Medulla oblongata (tissue), 1 donor: ENCODE results near the gene TRIO.

Source experiments
- DNase-seq: peaks from one replicate; pipeline ENCODE4 v3.0.0-alpha.2; 2015; ENCODE audit errors: extremely low spot score

The TRIO gene

GRCh38 chr5:14452685-14453454, 309.7 kb downstream of the TRIO start:
- DNase-seq = no peak

GRCh38 chr5:14453481-14453880, 310.3 kb downstream of the TRIO start:
- DNase-seq = no peak

- DNase-seq = no peak
Observed at GRCh38 chr5:14455814-14456321, 312.7 kb downstream of the TRIO start.

- DNase-seq = no peak
Observed at GRCh38 chr5:14457476-14457875, 314.3 kb downstream of the TRIO start.

- DNase-seq = no peak
Observed at GRCh38 chr5:14458414-14458813, 315.3 kb downstream of the TRIO start.

GRCh38 chr5:14460844-14461398, 317.8 kb downstream of the TRIO start:
- DNase-seq = no peak

- DNase-seq = no peak
Observed at GRCh38 chr5:14462681-14463080, 319.5 kb downstream of the TRIO start.

GRCh38 chr5:14463629-14464028, 320.5 kb downstream of the TRIO start:
- DNase-seq = no peak

- DNase-seq = no peak
Observed at GRCh38 chr5:14464096-14464495, 321.0 kb downstream of the TRIO start.

- no peak for DNase-seq
Observed at GRCh38 chr5:14464671-14465070, 321.5 kb downstream of the TRIO start.

GRCh38 chr5:14465116-14465515, 322.0 kb downstream of the TRIO start:
- DNase-seq = no peak

GRCh38 chr5:14465776-14466175, 322.6 kb downstream of the TRIO start:
- no peak for DNase-seq

- DNase-seq = no peak
Observed at GRCh38 chr5:14467251-14467650, 324.1 kb downstream of the TRIO start.

- DNase-seq = no peak
Observed at GRCh38 chr5:14467886-14468285, 324.7 kb downstream of the TRIO start.

- no peak for DNase-seq
Observed at GRCh38 chr5:14469551-14470377, 326.6 kb downstream of the TRIO start.

GRCh38 chr5:14471507-14471906, 328.4 kb downstream of the TRIO start:
- DNase-seq = no peak

- DNase-seq = no peak
Observed at GRCh38 chr5:14472986-14473567, 329.9 kb downstream of the TRIO start.

GRCh38 chr5:14475045-14475444, 331.9 kb downstream of the TRIO start:
- no peak for DNase-seq

- DNase-seq = no peak
Observed at GRCh38 chr5:14476786-14477435, 333.8 kb downstream of the TRIO start.

GRCh38 chr5:14479143-14479696, 336.1 kb downstream of the TRIO start:
- no peak for DNase-seq

GRCh38 chr5:14481349-14481748, 338.2 kb downstream of the TRIO start:
- no peak for DNase-seq
